Suprapubic skin (tissue), 4 donors: ENCODE measurements around the gene GIPR.

Experiments used
- EP300 ChIP-seq: sonication (generic); formaldehyde crosslinking; IDR thresholded peaks from one replicate; pipeline ENCODE4 v1.6.1; 2017; ENCODE audit warnings: antibody characterized with exemption
- POLR2A ChIP-seq, 2 donors: fragments of 450-650 bp; IDR thresholded peaks; one replicate each; pipeline ENCODE4 v1.6.1; 2017; ENCODE audit warnings: antibody characterized with exemption in 2 of 2, mild to moderate bottlenecking in 2 of 2, moderate library complexity in 2 of 2
- POLR2AphosphoS5 ChIP-seq, 3 donors: sonication (generic); formaldehyde crosslinking; IDR thresholded peaks; one replicate each; pipeline ENCODE4 v1.6.1; 2017; ENCODE audit warnings: antibody characterized with exemption in 3 of 3
- TF ChIP-seq, protein P1 (sequence below), 2 donors: fragments of 200-600 bp in 1 of 2; fragments of 450-650 bp in 1 of 2; sonication (generic) in 1 of 2; IDR thresholded peaks; one replicate each; pipeline ENCODE4 v1.5.1; 2016 to 2019; ENCODE audit warnings: antibody characterized with exemption in 2 of 2, mild to moderate bottlenecking in 1 of 2, moderate library complexity in 1 of 2

GRCh38 chr19:45646345-45646698, 21.7 kb upstream of the GIPR start:
- TF ChIP-seq POLR2AphosphoS5 (IDR thresholded peaks at IDR 0.05) (no peak), POLR2A (IDR thresholded peaks at IDR 0.05) (no peak), EP300 (no peak)
- TF ChIP-seq, protein P1, sequence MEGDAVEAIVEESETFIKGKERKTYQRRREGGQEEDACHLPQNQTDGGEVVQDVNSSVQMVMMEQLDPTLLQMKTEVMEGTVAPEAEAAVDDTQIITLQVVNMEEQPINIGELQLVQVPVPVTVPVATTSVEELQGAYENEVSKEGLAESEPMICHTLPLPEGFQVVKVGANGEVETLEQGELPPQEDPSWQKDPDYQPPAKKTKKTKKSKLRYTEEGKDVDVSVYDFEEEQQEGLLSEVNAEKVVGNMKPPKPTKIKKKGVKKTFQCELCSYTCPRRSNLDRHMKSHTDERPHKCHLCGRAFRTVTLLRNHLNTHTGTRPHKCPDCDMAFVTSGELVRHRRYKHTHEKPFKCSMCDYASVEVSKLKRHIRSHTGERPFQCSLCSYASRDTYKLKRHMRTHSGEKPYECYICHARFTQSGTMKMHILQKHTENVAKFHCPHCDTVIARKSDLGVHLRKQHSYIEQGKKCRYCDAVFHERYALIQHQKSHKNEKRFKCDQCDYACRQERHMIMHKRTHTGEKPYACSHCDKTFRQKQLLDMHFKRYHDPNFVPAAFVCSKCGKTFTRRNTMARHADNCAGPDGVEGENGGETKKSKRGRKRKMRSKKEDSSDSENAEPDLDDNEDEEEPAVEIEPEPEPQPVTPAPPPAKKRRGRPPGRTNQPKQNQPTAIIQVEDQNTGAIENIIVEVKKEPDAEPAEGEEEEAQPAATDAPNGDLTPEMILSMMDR (IDR thresholded peaks at IDR 0.05) = no peak
